Neutrophil (primary cell): ENCODE data around the gene CC2D1B.

Experiments used
- H3K27ac ChIP-seq: fragments of 200-600 bp; sonication (generic); 2 replicates; pipeline ENCODE4 v1.5.1; 2016; ENCODE audit warnings: mild to moderate bottlenecking, moderate library complexity
- H3K27me3 ChIP-seq: fragments of 200-600 bp; sonication (generic); 2 replicates; pipeline ENCODE4 v1.6.0; 2016; ENCODE audit warnings: mild to moderate bottlenecking
- H3K36me3 ChIP-seq: fragments of 200-600 bp; sonication (generic); 2 replicates; pipeline ENCODE4 v1.5.1; 2017
- H3K4me1 ChIP-seq, 2 experiments: fragments of 200-600 bp in 1 of 2; sonication (generic) in 1 of 2; 1 replicate in 1 of 2; 2 replicates in 1 of 2; pipeline versions ENCODE4 v1.5.1 to v1.6.1; 2013 to 2016; ENCODE audit warnings: low read depth in 1 of 2, low read length in 1 of 2, mild to moderate bottlenecking in 1 of 2, moderate library complexity in 1 of 2; ENCODE audit not compliant: control insufficient read depth in 1 of 2, insufficient read depth in 1 of 2
- H3K4me3 ChIP-seq, 2 experiments: fragments of 200-600 bp in 1 of 2; sonication (generic) in 1 of 2; 1 replicate in 1 of 2; 2 replicates in 1 of 2; pipeline ENCODE4 v1.5.1; 2013 to 2016; ENCODE audit warnings: low read depth in 1 of 2, low read length in 1 of 2, mild to moderate bottlenecking in 1 of 2, moderate library complexity in 1 of 2
- H3K9me3 ChIP-seq: fragments of 200-600 bp; sonication (generic); 2 replicates; pipeline ENCODE4 v1.5.1; 2016
- CTCF ChIP-seq: fragments of 200-600 bp; sonication (generic); IDR thresholded peaks from 2 replicates; pipeline ENCODE4 v1.5.1; 2016; ENCODE audit warnings: antibody characterized with exemption

CC2D1B gene

GRCh38 chr1:52321061-52321460 lies 44.9 kb downstream of the CC2D1B start:
- H3K27ac ChIP-seq, result no peak overlapping the region

GRCh38 chr1:52306227-52307006 lies 59.6 kb downstream of the CC2D1B start:
- no peaks in the 10 kb centered on the region for H3K4me1 ChIP-seq
- no peaks in the 10 kb centered on the region for H3K36me3 ChIP-seq
- no peaks in the 10 kb centered on the region for H3K9me3 ChIP-seq
- no peak for TF ChIP-seq CTCF
- no peak overlapping the region for H3K27ac ChIP-seq
- no peaks in the 10 kb centered on the region for H3K27me3 ChIP-seq
- no peak overlapping the region for H3K4me3 ChIP-seq

More at GRCh38 chr1:52321061-52321460, 44.9 kb downstream of the CC2D1B start:
- Histone ChIP-seq H3K9me3 (no peaks in the 10 kb centered on the region), H3K27me3 (no peaks in the 10 kb centered on the region), H3K36me3 (no peaks in the 10 kb centered on the region), H3K4me1 (no peaks in the 10 kb centered on the region), H3K4me3 (no peak overlapping the region)
- TF ChIP-seq CTCF, result no peak

GRCh38 chr1:52305417-52306226 lies 60.4 kb downstream of the CC2D1B start:
- Histone ChIP-seq H3K27me3 (no peaks in the 10 kb centered on the region), H3K36me3 (no peaks in the 10 kb centered on the region)
- TF ChIP-seq CTCF, result no peak

More at GRCh38 chr1:52305417-52306226, 60.4 kb downstream of the CC2D1B start:
- no peak overlapping the region for H3K27ac ChIP-seq
- H3K9me3 ChIP-seq, result no peaks in the 10 kb centered on the region
- no peaks in the 10 kb centered on the region for H3K4me1 ChIP-seq
- no peak overlapping the region for H3K4me3 ChIP-seq
